Upper lobe of left lung (tissue), 6 donors: Measurements from ENCODE around the gene PDLIM5. TPM values are rescaled to one million over a fixed set of nuclear protein-coding genes. Genes with fewer than 3 reads are reported as not detected.

ENCODE experiments used
- ATAC-seq, 2 donors: fragments of 200-7000 bp; cut with Tn5 transposase; one replicate each; pipeline ENCODE4 v1.9.1; 2022; ENCODE audit warnings: mild to moderate bottlenecking in 2 of 2, moderate library complexity in 2 of 2; ENCODE audit not compliant: low FRiP score in 2 of 2
- DNase-seq, 2 donors: peaks; one replicate each; pipeline ENCODE4 v3.0.0-alpha.2; 2019 to 2020
- H3K27ac ChIP-seq, 4 donors: fragments of 200-600 bp; sonication (generic); one replicate each; pipeline ENCODE4 v1.5.1; 2016 to 2019
- H3K27me3 ChIP-seq, 4 donors: fragments of 200-600 bp; sonication (generic); one replicate each; pipeline ENCODE4 v1.5.1; 2017 to 2019
- H3K36me3 ChIP-seq, 4 donors: fragments of 200-600 bp; sonication (generic); one replicate each; pipeline ENCODE4 v1.5.1; 2016 to 2019
- H3K4me1 ChIP-seq, 4 donors: fragments of 200-600 bp; sonication (generic); one replicate each; pipeline ENCODE4 v1.5.1; 2018 to 2019
- H3K4me3 ChIP-seq, 4 donors: fragments of 200-600 bp; sonication (generic); one replicate each; pipeline ENCODE4 v1.5.1; 2017 to 2019; ENCODE audit warnings: mild to moderate bottlenecking in 2 of 4, moderate library complexity in 1 of 4
- H3K9me3 ChIP-seq, 4 donors: fragments of 200-600 bp; sonication (generic); one replicate each; pipeline ENCODE4 v1.5.1; 2018 to 2019
- EP300 ChIP-seq, 4 donors: sonication (generic); formaldehyde crosslinking; IDR thresholded peaks; one replicate each; pipeline ENCODE4 v1.5.1; 2017; ENCODE audit warnings: antibody characterized with exemption in 4 of 4, control low read depth in 2 of 4
- POLR2A ChIP-seq, 4 donors: fragments of 450-650 bp; IDR thresholded peaks; one replicate each; pipeline ENCODE4 v1.5.1; 2016 to 2017; ENCODE audit warnings: antibody characterized with exemption in 4 of 4, mild to moderate bottlenecking in 2 of 4
- POLR2AphosphoS5 ChIP-seq, 2 donors: sonication (generic); formaldehyde crosslinking; IDR thresholded peaks; one replicate each; pipeline ENCODE4 v1.5.1; 2017; ENCODE audit warnings: antibody characterized with exemption in 2 of 2
- WGBS, 2 donors: methylation state at CpG; one replicate each; pipeline ENCODE4 v1.1.5; 2017 to 2018; 5-methylcytosine and 5-hydroxymethylcytosine counted together
- total RNA-seq, 6 donors: library from RNA; depleted of rRNA in 4 of 6; stranded (reverse); fragments of >200 nt in 4 of 6; gene quantifications; one replicate each; pipeline versions ENCODE4 v1.1.0 to v1.2.1, GENCODE V29; 2016 to 2021
- TF ChIP-seq, protein P1 (sequence below), 6 experiments: fragments of 450-650 bp in 4 of 6; fragments of 200-600 bp in 2 of 6; sonication (generic) in 2 of 6; IDR thresholded peaks; one replicate each; pipeline ENCODE4 v1.5.1; 2016 to 2019; ENCODE audit warnings: antibody characterized with exemption in 6 of 6
- donor health status: DM: no; HTN: no; CAD: no; lungs with moderate emphysema.
- donor health status: DM: no; HTN: yes; CAD: no; lungs with severe emphysema.

PDLIM5 gene
- total RNA-seq, 6 donors from 2014 or later: 24.1 to 105 (median 73.0) TPM

DNA sequence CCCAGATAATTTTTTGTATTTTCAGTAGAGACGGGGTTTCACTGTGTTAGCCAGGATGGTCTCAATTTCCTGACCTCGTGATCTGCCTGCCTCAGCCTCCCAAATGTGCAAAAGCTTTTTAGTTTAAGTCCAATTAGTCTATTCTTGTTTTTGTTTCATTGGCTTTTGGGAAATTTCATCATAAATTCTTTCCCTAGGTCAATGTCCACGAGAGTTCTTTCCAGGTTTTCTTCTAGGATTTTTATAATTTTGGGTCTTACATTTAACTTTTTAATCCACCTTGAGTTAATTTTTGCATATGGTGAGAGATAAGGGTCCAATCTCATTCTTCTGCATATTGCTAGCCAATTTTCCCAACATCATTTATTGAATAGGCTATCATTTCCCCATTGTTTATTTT is 36.3 kb upstream of the PDLIM5 start:
- H3K9me3 ChIP-seq: no peaks in the 10 kb centered on the region
- H3K4me3 ChIP-seq: no peak overlapping the region
- DNase-seq: no peak
- TF ChIP-seq POLR2A (IDR thresholded peaks at IDR 0.05) (no peak), POLR2AphosphoS5 (IDR thresholded peaks at IDR 0.05) (no peak), EP300 (IDR thresholded peaks at IDR 0.05) (no peak)
- TF ChIP-seq, protein P1, sequence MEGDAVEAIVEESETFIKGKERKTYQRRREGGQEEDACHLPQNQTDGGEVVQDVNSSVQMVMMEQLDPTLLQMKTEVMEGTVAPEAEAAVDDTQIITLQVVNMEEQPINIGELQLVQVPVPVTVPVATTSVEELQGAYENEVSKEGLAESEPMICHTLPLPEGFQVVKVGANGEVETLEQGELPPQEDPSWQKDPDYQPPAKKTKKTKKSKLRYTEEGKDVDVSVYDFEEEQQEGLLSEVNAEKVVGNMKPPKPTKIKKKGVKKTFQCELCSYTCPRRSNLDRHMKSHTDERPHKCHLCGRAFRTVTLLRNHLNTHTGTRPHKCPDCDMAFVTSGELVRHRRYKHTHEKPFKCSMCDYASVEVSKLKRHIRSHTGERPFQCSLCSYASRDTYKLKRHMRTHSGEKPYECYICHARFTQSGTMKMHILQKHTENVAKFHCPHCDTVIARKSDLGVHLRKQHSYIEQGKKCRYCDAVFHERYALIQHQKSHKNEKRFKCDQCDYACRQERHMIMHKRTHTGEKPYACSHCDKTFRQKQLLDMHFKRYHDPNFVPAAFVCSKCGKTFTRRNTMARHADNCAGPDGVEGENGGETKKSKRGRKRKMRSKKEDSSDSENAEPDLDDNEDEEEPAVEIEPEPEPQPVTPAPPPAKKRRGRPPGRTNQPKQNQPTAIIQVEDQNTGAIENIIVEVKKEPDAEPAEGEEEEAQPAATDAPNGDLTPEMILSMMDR (IDR thresholded peaks at IDR 0.05): no peak
- H3K4me1 ChIP-seq: peaks cover 0 to 12% (median 2%) of the 10 kb centered on the region in 4 donors
- H3K27ac ChIP-seq: no peak overlapping the region
- H3K36me3 ChIP-seq: no peaks in the 10 kb centered on the region
- no peak for ATAC-seq
- WGBS, 2 donors: 84 to 92% methylated on average over 3 of the region's 3 CpGs
- no peaks in the 10 kb centered on the region for H3K27me3 ChIP-seq

DNA sequence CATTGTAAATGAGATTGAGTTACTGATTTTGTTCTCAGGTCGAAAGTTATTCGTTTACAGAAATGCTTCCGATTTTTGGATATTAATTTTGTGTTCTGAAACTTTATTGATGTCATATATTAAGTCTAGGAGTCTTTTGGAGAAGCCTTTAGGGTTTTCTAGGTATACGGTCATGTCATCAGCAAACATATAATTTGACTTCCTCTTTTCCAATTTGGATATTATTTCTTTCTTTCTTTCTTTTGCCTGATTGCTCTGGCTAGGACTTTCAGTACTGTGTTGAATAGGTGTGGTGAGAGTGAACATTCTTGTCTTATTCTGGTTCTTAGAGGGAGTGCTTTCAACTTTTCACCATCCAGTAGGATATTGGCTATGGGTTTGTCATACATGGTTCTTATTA is 35.4 kb upstream of the PDLIM5 start:
- Histone ChIP-seq H3K27ac (no peak overlapping the region), H3K4me3 (no peak overlapping the region), H3K36me3 (no peaks in the 10 kb centered on the region), H3K4me1 (peaks cover 0 to 12% (median 2%) of the 10 kb centered on the region in 4 donors), H3K27me3 (no peaks in the 10 kb centered on the region), H3K9me3 (no peaks in the 10 kb centered on the region)
- 94 to 95% methylated on average over 4 of the region's 4 CpGs for WGBS, 2 donors
- DNase-seq: no peak
- TF ChIP-seq POLR2A (IDR thresholded peaks at IDR 0.05): no peak
- no peak for TF ChIP-seq POLR2AphosphoS5 (IDR thresholded peaks at IDR 0.05)
- TF ChIP-seq, protein P1 (IDR thresholded peaks at IDR 0.05): no peak
- no peak for TF ChIP-seq EP300 (IDR thresholded peaks at IDR 0.05)
- ATAC-seq: no peak

DNA sequence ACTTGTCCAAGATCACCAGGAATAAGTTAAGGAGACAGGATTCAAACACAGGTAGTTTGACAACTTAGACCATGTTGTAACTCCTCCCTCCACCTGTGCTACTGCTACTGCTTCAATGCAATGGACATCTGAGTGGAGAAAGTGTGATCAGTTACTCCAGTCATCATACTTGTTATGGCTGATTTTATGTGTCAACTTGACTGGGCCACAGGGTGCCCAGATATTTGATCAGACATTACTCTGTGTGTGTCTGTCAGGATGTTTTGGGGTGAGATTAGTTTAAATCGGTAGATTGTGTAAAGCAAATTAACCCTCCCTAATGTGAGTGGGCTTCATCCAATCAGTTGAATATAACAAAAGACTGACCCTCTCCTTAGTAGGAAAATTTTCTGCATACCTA is 34.8 kb upstream of the PDLIM5 start:
- no peaks in the 10 kb centered on the region for H3K9me3 ChIP-seq
- no peak overlapping the region for H3K4me3 ChIP-seq
- TF ChIP-seq EP300 (IDR thresholded peaks at IDR 0.05) (no peak), POLR2A (IDR thresholded peaks at IDR 0.05) (no peak), POLR2AphosphoS5 (IDR thresholded peaks at IDR 0.05) (no peak)
- TF ChIP-seq, protein P1 (IDR thresholded peaks at IDR 0.05): no peak
- no peak for ATAC-seq
- H3K27me3 ChIP-seq: no peaks in the 10 kb centered on the region
- H3K4me1 ChIP-seq: peaks cover 0 to 11% (median 2%) of the 10 kb centered on the region in 4 donors
- WGBS, 2 donors: 96 to 100% methylated on average over 1 of the region's 1 CpG
- H3K27ac ChIP-seq: no peak overlapping the region
- no peaks in the 10 kb centered on the region for H3K36me3 ChIP-seq
- no peak for DNase-seq

DNA sequence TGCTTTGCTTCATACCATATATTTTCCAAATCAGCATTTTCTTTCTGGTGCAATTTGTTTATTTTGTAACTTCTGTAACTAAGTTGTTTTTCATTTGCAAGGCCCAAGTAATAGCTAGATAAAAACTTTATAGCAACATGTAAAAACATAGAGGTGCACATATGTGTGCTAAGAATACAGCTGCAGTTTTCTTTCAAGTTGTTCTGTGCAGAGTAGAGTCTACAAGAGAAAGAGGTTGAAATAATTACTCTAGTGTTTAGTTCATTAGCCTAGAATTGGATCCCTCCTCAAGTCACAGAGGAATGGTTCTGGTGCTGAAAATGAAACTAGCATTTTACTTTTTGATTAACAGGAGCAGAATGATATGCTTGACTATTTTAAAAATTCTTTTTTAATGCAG is 32.2 kb upstream of the PDLIM5 start:
- TF ChIP-seq POLR2A (IDR thresholded peaks at IDR 0.05) (no peak), POLR2AphosphoS5 (IDR thresholded peaks at IDR 0.05) (no peak), EP300 (IDR thresholded peaks at IDR 0.05) (no peak)
- TF ChIP-seq, protein P1 (IDR thresholded peaks at IDR 0.05): no peak
- no peak for DNase-seq
- Histone ChIP-seq H3K4me1 (no peaks in the 10 kb centered on the region), H3K36me3 (no peaks in the 10 kb centered on the region), H3K9me3 (no peaks in the 10 kb centered on the region), H3K27me3 (no peaks in the 10 kb centered on the region), H3K4me3 (no peak overlapping the region), H3K27ac (no peak overlapping the region)
- no peak for ATAC-seq

DNA sequence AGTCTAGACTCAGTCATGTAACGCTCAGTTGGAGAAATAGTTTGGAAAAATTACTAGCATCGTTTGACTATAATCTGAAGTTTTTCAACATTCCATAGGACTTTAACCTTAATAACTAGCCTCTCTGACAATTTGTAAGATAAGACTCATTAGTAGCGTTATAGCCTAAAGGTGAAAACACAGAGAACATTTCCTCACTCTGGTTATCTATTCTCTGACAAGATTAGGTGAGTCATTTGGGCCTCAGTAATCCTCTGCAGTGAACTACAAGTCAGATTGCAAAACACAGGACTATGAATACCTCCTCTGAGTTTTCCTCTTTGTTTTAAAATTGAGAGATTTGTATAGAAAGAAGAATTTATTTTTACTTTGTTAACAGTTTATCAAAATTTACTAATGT is 31.8 kb upstream of the PDLIM5 start:
- Histone ChIP-seq H3K27ac (no peak overlapping the region), H3K36me3 (no peaks in the 10 kb centered on the region), H3K27me3 (no peaks in the 10 kb centered on the region), H3K4me3 (no peak overlapping the region), H3K4me1 (no peaks in the 10 kb centered on the region), H3K9me3 (no peaks in the 10 kb centered on the region)
- 80 to 83% methylated on average over 3 of the region's 3 CpGs for WGBS, 2 donors
- no peak for DNase-seq
- TF ChIP-seq, protein P1 (IDR thresholded peaks at IDR 0.05): no peak
- TF ChIP-seq POLR2A (IDR thresholded peaks at IDR 0.05) (no peak), POLR2AphosphoS5 (IDR thresholded peaks at IDR 0.05) (no peak), EP300 (IDR thresholded peaks at IDR 0.05) (no peak)
- ATAC-seq: no peak
